ENCODE results near the gene IGF1R. TPM values are rescaled to one million over a fixed set of nuclear protein-coding genes. Genes with fewer than 3 reads are reported as not detected.

IGF1R gene
- total RNA-seq, 1 experiment from 2014 or later = 125 TPM

DNA sequence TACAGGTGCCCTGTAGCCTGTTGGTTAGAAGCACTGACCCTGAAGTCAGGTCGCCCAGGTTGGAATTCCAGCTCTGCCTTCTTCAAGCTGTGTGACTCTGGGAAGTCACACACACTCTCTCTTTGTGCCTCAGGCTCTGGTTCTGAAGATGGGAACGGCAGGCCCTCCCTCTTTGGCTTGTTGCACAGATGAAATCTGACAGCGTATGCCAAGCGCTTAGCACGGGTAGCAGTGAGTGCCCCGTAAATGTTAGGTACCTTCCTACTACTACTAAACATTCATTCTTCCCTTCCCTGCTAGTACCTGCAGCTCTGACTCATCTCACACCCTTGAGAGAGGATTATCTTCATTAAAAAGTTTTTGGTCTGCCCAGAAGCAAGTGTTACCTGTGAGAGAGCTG is 220.2 kb downstream of the IGF1R start (continued):
- TF ChIP-seq, protein P1, sequence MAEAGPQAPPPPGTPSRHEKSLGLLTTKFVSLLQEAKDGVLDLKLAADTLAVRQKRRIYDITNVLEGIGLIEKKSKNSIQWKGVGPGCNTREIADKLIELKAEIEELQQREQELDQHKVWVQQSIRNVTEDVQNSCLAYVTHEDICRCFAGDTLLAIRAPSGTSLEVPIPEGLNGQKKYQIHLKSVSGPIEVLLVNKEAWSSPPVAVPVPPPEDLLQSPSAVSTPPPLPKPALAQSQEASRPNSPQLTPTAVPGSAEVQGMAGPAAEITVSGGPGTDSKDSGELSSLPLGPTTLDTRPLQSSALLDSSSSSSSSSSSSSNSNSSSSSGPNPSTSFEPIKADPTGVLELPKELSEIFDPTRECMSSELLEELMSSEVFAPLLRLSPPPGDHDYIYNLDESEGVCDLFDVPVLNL (CRISPR knock-in tag; IDR thresholded peaks at IDR 0.05; ENCODE audit: borderline replicate concordance, low read depth) = no peak
- TF ChIP-seq, protein P2, sequence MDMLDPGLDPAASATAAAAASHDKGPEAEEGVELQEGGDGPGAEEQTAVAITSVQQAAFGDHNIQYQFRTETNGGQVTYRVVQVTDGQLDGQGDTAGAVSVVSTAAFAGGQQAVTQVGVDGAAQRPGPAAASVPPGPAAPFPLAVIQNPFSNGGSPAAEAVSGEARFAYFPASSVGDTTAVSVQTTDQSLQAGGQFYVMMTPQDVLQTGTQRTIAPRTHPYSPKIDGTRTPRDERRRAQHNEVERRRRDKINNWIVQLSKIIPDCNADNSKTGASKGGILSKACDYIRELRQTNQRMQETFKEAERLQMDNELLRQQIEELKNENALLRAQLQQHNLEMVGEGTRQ (CRISPR knock-in tag; IDR thresholded peaks at IDR 0.05) = no peak
- TF ChIP-seq, protein P3, sequence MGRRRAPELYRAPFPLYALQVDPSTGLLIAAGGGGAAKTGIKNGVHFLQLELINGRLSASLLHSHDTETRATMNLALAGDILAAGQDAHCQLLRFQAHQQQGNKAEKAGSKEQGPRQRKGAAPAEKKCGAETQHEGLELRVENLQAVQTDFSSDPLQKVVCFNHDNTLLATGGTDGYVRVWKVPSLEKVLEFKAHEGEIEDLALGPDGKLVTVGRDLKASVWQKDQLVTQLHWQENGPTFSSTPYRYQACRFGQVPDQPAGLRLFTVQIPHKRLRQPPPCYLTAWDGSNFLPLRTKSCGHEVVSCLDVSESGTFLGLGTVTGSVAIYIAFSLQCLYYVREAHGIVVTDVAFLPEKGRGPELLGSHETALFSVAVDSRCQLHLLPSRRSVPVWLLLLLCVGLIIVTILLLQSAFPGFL (CRISPR knock-in tag; IDR thresholded peaks at IDR 0.05; ENCODE audit: borderline replicate concordance) = no peak
- TF ChIP-seq ZNF219 (CRISPR knock-in tag; IDR thresholded peaks at IDR 0.05; ENCODE audit: borderline replicate concordance) (no peak), ZNF396 (CRISPR knock-in tag; IDR thresholded peaks at IDR 0.05; ENCODE audit: borderline replicate concordance) (no peak), ZBTB21 (CRISPR knock-in tag; IDR thresholded peaks at IDR 0.05; ENCODE audit: borderline replicate concordance) (no peak), ZNF671 (CRISPR knock-in tag; IDR thresholded peaks at IDR 0.05) (no peak), TEAD4 (CRISPR knock-in tag; IDR thresholded peaks at IDR 0.05) (no peak), NFATC4 (CRISPR knock-in tag; IDR thresholded peaks at IDR 0.05) (no peak), RORB (CRISPR knock-in tag; IDR thresholded peaks at IDR 0.05) (no peak), JUN (CRISPR knock-in tag; IDR thresholded peaks at IDR 0.05) (no peak), TCF7 (CRISPR knock-in tag; IDR thresholded peaks at IDR 0.05; ENCODE audit: low read depth) (no peak)

DNA sequence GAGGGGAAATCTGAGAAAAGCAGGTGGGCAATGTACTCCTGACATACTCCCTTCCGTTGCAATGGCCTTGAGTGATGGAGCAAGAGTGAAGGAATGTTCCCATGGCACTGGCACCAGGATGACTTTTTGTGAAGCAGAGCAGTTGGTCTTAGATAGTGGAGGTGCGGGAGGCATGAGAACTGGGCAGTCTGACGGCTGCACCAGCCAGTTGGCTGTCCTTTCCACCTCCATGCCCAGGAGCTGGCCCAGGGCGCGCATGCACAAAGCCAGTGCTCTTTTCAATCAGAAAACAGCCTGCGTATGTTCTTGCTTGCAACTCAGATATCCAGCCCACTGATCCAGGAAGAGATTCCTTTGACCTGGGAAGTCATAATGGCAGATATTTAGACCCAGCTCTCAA is 222.4 kb downstream of the IGF1R start:
- Mint-ChIP-seq H3K36me3 (no peaks in the 10 kb centered on the region), H3K27me3 (ENCODE audit: low read depth) (no peaks in the 10 kb centered on the region), H3K9me3 (no peaks in the 10 kb centered on the region), H3K27ac (no peak overlapping the region), H3K4me3 (no peak overlapping the region), H3K4me1 (peaks cover 69% of the 10 kb centered on the region)
- CTCF ChIA-PET = no interaction called here
- ATAC-seq (no peak), DNase-seq (ENCODE audit: low spot score) (no peak)
- TF ChIP-seq, protein P4, sequence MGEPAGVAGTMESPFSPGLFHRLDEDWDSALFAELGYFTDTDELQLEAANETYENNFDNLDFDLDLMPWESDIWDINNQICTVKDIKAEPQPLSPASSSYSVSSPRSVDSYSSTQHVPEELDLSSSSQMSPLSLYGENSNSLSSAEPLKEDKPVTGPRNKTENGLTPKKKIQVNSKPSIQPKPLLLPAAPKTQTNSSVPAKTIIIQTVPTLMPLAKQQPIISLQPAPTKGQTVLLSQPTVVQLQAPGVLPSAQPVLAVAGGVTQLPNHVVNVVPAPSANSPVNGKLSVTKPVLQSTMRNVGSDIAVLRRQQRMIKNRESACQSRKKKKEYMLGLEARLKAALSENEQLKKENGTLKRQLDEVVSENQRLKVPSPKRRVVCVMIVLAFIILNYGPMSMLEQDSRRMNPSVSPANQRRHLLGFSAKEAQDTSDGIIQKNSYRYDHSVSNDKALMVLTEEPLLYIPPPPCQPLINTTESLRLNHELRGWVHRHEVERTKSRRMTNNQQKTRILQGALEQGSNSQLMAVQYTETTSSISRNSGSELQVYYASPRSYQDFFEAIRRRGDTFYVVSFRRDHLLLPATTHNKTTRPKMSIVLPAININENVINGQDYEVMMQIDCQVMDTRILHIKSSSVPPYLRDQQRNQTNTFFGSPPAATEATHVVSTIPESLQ (CRISPR knock-in tag; IDR thresholded peaks at IDR 0.05) = no peak
- TF ChIP-seq TEAD1 (CRISPR knock-in tag; IDR thresholded peaks at IDR 0.05) (no peak), ZNF263 (CRISPR knock-in tag; IDR thresholded peaks at IDR 0.05; ENCODE audit: low read depth) (no peak), NR2C2 (CRISPR knock-in tag; IDR thresholded peaks at IDR 0.05) (no peak), ZBTB21 (CRISPR knock-in tag; IDR thresholded peaks at IDR 0.05; ENCODE audit: borderline replicate concordance) (no peak), CREM (CRISPR knock-in tag; IDR thresholded peaks at IDR 0.05) (no peak), NR3C1 (CRISPR knock-in tag; conservative IDR thresholded peaks at IDR 0.05; ENCODE audit: low read depth) (no peak), ESRRA (CRISPR knock-in tag; IDR thresholded peaks at IDR 0.05; ENCODE audit: borderline replicate concordance) (no peak), FOXK1 (CRISPR knock-in tag; IDR thresholded peaks at IDR 0.05) (no peak), ZNF121 (CRISPR knock-in tag; IDR thresholded peaks at IDR 0.05) (no peak), RORB (CRISPR knock-in tag; IDR thresholded peaks at IDR 0.05) (no peak), NFATC4 (CRISPR knock-in tag; IDR thresholded peaks at IDR 0.05) (no peak), SP1 (CRISPR knock-in tag; conservative IDR thresholded peaks at IDR 0.05) (no peak)
- TF ChIP-seq, protein P5, sequence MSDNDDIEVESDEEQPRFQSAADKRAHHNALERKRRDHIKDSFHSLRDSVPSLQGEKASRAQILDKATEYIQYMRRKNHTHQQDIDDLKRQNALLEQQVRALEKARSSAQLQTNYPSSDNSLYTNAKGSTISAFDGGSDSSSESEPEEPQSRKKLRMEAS (CRISPR knock-in tag; IDR thresholded peaks at IDR 0.05) = no peak
- TF ChIP-seq, protein P6, sequence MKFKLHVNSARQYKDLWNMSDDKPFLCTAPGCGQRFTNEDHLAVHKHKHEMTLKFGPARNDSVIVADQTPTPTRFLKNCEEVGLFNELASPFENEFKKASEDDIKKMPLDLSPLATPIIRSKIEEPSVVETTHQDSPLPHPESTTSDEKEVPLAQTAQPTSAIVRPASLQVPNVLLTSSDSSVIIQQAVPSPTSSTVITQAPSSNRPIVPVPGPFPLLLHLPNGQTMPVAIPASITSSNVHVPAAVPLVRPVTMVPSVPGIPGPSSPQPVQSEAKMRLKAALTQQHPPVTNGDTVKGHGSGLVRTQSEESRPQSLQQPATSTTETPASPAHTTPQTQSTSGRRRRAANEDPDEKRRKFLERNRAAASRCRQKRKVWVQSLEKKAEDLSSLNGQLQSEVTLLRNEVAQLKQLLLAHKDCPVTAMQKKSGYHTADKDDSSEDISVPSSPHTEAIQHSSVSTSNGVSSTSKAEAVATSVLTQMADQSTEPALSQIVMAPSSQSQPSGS (CRISPR knock-in tag; IDR thresholded peaks at IDR 0.05; ENCODE audit: borderline replicate concordance, low read depth) = no peak
- TF ChIP-seq, protein P7, sequence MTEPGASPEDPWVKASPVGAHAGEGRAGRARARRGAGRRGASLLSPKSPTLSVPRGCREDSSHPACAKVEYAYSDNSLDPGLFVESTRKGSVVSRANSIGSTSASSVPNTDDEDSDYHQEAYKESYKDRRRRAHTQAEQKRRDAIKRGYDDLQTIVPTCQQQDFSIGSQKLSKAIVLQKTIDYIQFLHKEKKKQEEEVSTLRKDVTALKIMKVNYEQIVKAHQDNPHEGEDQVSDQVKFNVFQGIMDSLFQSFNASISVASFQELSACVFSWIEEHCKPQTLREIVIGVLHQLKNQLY (CRISPR knock-in tag; IDR thresholded peaks at IDR 0.05) = no peak
- TF ChIP-seq, protein P2 (CRISPR knock-in tag; IDR thresholded peaks at IDR 0.05) = no peak
- TF ChIP-seq, protein P8, sequence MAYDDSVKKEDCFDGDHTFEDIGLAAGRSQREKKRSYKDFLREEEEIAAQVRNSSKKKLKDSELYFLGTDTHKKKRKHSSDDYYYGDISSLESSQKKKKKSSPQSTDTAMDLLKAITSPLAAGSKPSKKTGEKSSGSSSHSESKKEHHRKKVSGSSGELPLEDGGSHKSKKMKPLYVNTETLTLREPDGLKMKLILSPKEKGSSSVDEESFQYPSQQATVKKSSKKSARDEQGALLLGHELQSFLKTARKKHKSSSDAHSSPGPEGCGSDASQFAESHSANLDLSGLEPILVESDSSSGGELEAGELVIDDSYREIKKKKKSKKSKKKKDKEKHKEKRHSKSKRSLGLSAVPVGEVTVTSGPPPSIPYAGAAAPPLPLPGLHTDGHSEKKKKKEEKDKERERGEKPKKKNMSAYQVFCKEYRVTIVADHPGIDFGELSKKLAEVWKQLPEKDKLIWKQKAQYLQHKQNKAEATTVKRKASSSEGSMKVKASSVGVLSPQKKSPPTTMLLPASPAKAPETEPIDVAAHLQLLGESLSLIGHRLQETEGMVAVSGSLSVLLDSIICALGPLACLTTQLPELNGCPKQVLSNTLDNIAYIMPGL (CRISPR knock-in tag; IDR thresholded peaks at IDR 0.05) = no peak
- POLR2A ChIA-PET = no interaction called here

Data from WTC11 (cell line).